ENCODE results near the gene SLC26A1. TPM values are rescaled to one million over a fixed set of nuclear protein-coding genes. Genes with fewer than 3 reads are reported as not detected.
"Not testable (repeated sequence)": the region's sequence is repeated elsewhere in the genome, so short reads cannot be mapped to it uniquely, and the experiment has no call there.

SLC26A1 gene
- total RNA-seq, 1 experiment from 2014 or later: not detected

DNA sequence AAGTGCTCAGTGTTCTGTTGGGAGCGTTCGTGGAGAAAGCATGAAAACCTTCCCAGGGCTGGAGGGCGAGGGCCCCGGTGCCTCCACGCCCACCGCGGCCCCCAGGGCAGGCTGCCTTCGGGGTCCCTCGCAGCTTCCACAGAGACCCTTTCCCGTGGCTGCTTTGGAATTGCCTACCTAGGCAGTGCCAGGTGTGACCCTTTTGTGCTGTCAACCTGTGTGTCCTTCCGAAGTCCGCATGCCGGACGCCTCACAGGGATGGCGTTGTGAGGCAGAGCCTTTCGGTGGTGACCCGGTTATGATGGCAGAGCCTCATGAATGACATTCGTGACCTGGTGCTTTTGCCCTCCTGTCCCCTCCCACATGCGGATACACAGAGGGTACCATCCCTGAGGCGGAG lies 43.5 kb downstream of the SLC26A1 start:
- no peak for DNase-seq
- Histone ChIP-seq H3K36me3 (no peaks in the 10 kb centered on the region), H3K4me1 (no peaks in the 10 kb centered on the region), H3K9me3 (replicated peaks) (no peaks in the 10 kb centered on the region), H3K27ac (no peak overlapping the region), H3K4me3 (no peak overlapping the region), H3K27me3 (no peaks in the 10 kb centered on the region)

- H3K4me3 ChIP-seq: no peak overlapping the region
These were observed 44.3 kb downstream of the SLC26A1 start for GRCh38 chr4:948936-949300.

GRCh38 chr4:948101-948935 lies 44.9 kb downstream of the SLC26A1 start:
- H3K4me3 ChIP-seq: no peak overlapping the region
- H3K4me1 ChIP-seq: no peaks in the 10 kb centered on the region
- no peak overlapping the region for H3K27ac ChIP-seq
- H3K27me3 ChIP-seq: no peaks in the 10 kb centered on the region
- H3K36me3 ChIP-seq: no peaks in the 10 kb centered on the region
- H3K9me3 ChIP-seq (replicated peaks): no peaks in the 10 kb centered on the region
- no peak for DNase-seq

More at GRCh38 chr4:948936-949300, 44.3 kb downstream of the SLC26A1 start:
- no peaks in the 10 kb centered on the region for H3K27me3 ChIP-seq
- no peak for DNase-seq
- H3K9me3 ChIP-seq (replicated peaks): no peaks in the 10 kb centered on the region
- H3K27ac ChIP-seq: no peak overlapping the region
- H3K4me1 ChIP-seq: no peaks in the 10 kb centered on the region
- no peaks in the 10 kb centered on the region for H3K36me3 ChIP-seq

- H3K4me3 ChIP-seq: no peak overlapping the region
- no peaks in the 10 kb centered on the region for H3K27me3 ChIP-seq
- DNase-seq: no peak
- H3K36me3 ChIP-seq: no peaks in the 10 kb centered on the region
- H3K4me1 ChIP-seq: no peaks in the 10 kb centered on the region
- no peak overlapping the region for H3K27ac ChIP-seq
- no peaks in the 10 kb centered on the region for H3K9me3 ChIP-seq (replicated peaks)
These were observed 45.7 kb downstream of the SLC26A1 start for GRCh38 chr4:947491-947971.

- no peaks in the 10 kb centered on the region for H3K36me3 ChIP-seq
- no peaks in the 10 kb centered on the region for H3K9me3 ChIP-seq (replicated peaks)
- no peak overlapping the region for H3K27ac ChIP-seq
- H3K4me3 ChIP-seq: no peak overlapping the region
- no peak for DNase-seq
- H3K27me3 ChIP-seq: no peaks in the 10 kb centered on the region
- no peaks in the 10 kb centered on the region for H3K4me1 ChIP-seq
These were observed 46.4 kb downstream of the SLC26A1 start for GRCh38 chr4:946517-947471.

DNA sequence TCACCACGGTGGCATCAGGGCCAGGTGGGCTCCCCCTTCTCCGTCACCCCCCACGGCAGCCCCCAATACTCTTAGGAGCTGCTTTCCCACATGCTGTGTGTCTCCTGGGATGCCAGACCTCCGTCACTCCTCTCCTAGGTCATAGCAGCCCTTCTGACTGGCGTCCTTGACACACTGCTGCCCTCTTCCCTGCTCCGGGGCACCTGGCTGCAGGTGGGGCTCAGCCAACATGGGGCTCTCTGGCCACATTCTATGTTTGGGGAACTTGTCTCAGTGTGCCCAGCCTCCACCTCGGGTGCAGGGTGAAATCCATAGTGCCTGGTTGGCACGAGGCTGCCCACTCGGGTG lies 47.1 kb downstream of the SLC26A1 start:
- DNase-seq: no peak
- no peaks in the 10 kb centered on the region for H3K27me3 ChIP-seq
- H3K9me3 ChIP-seq (replicated peaks): no peaks in the 10 kb centered on the region
- H3K36me3 ChIP-seq: no peaks in the 10 kb centered on the region
- no peak overlapping the region for H3K4me3 ChIP-seq
- H3K27ac ChIP-seq: no peak overlapping the region
- H3K4me1 ChIP-seq: no peaks in the 10 kb centered on the region

DNA sequence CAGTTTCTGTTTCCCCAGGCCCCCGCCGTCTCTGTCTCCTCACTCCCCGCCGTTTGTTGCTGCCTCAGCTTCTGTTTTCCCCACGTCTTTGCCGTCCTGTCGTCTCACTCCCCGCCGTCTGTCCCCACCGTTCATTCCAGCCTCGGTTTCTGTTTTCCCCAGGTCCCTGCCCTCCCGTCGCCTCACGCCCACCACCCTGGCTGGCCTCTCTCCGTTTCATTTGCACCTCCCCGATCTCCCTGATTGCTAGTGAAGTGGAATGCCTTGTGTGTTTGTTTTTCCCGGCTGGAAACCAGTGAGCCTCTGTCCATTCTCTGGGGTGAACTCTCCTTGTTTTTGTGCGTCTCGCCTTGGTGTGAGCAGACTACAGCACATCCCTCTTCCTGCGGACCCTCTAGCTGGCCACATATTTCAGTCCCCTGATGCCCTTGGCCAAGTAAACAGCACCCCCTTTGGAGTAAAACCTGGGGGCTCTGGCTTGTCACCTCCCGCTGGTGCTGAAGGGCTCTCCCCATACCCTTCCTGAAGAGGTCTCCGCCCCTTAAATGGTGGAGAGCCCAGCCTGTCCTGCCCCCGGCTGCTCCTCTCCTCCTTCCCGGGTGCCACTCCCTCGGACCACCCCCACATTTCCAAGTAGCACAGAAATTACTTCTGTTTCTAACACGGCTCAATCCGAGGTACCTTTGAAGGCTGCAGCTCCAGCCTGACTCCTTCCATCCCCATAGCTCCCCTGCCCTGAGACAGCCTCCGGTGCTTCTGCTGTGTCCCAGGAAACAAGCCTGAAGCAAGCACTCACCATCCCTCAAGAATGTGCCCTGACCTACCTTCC lies 47.7 kb downstream of the SLC26A1 start:
- no peak overlapping the region for H3K4me3 ChIP-seq
- H3K27me3 ChIP-seq: no peaks in the 10 kb centered on the region

GRCh38 chr4:939508-939907 lies 53.7 kb downstream of the SLC26A1 start:
- H3K36me3 ChIP-seq; H3K4me3 ChIP-seq; H3K4me1 ChIP-seq; H3K9me3 ChIP-seq (replicated peaks); H3K27me3 ChIP-seq; H3K27ac ChIP-seq; DNase-seq: not testable (repeated sequence)

More for the DNA sequence above, 47.7 kb downstream of the SLC26A1 start:
- no peak for DNase-seq
- no peaks in the 10 kb centered on the region for H3K9me3 ChIP-seq (replicated peaks)
- H3K4me1 ChIP-seq: no peaks in the 10 kb centered on the region
- H3K36me3 ChIP-seq: no peaks in the 10 kb centered on the region
- H3K27ac ChIP-seq: no peak overlapping the region

Other genes starting within 250 kb of the SLC26A1 start
- 0.28 and 0.59 TPM in 2 replicates for gene CPLX1, start 167.3 kb downstream of the SLC26A1 start, total RNA-seq (2014; rRNA removed; shearing (Covaris generic))
- gene GAK, start 61.1 kb downstream of the SLC26A1 start, total RNA-seq (2014; rRNA removed; shearing (Covaris generic)): 74.2 and 81.1 TPM in 2 replicates
- gene TMEM175, start 60.9 kb downstream of the SLC26A1 start, total RNA-seq (2014; rRNA removed; shearing (Covaris generic)): 4.3 and 6.8 TPM in 2 replicates
- 2.4 and 2.8 TPM in 2 replicates for gene DGKQ, start 19.8 kb downstream of the SLC26A1 start, total RNA-seq (2014; rRNA removed; shearing (Covaris generic))
- 1.8 and 2.3 TPM in 2 replicates for gene IDUA, start 6.4 kb downstream of the SLC26A1 start, total RNA-seq (2014; rRNA removed; shearing (Covaris generic))
- gene FGFRL1, start 18.2 kb upstream of the SLC26A1 start, total RNA-seq (2014; rRNA removed; shearing (Covaris generic)): 45.3 and 51.2 TPM in 2 replicates
- not detected in 2 replicates for gene RNF212, start 120.2 kb upstream of the SLC26A1 start, total RNA-seq (2014; rRNA removed; shearing (Covaris generic))
- gene SPON2, start 179.2 kb upstream of the SLC26A1 start, total RNA-seq (2014; rRNA removed; shearing (Covaris generic)): 2.5 and 3.2 TPM in 2 replicates

All from SJCRH30 (cell line).